GM12878 (cell line): ENCODE results near the gene ZBTB22. TPM values are rescaled to one million over a fixed set of nuclear protein-coding genes. Genes with fewer than 3 reads are reported as not detected.

ENCODE experiments used
- ATAC-seq: fragments of 200-7000 bp; cut with Tn5 transposase; 3 replicates; pipeline ENCODE4 v1.9.1; 2020; ENCODE audit warnings: mild to moderate bottlenecking, moderate library complexity
- BruUV-seq: library from RNA; stranded (reverse); fragments of 400-500 nt; replicated peaks from 2 replicates; lab custom pipeline; 2021; lab: Mats Ljungman, UMichigan
- CTCF ChIA-PET: fragments of 300-600 bp; sonication (Branson Sonifier 250); formaldehyde crosslinking; extraction: SDS; loops from one replicate; lab custom pipeline; 2021; ENCODE audit warnings: inconsistent platforms; lab: Yijun Ruan, JAX
- POLR2A ChIA-PET: fragments of 350-600 bp; formaldehyde crosslinking; extraction: SDS; loops from one replicate; lab custom pipeline; 2021; ENCODE audit warnings: inconsistent platforms; lab: Charles Lee
- RAD21 ChIA-PET: fragments of 300-600 bp; sonication (Branson Sonifier 250); formaldehyde crosslinking; loops from one replicate; lab custom pipeline; 2023; ENCODE audit warnings: antibody characterized with exemption; ENCODE audit not compliant: unreplicated experiment; lab: Charles Lee
- SMC1A ChIA-PET: fragments of 300-600 bp; sonication (Branson Sonifier 250); formaldehyde crosslinking; loops from one replicate; lab custom pipeline; 2023; ENCODE audit not compliant: unreplicated experiment, uncharacterized antibody; lab: Charles Lee
- DNase-seq: peaks from one replicate; pipeline ENCODE4 v3.0.0-alpha.2; 2011; ENCODE audit warnings: low read depth, low spot score
- FAIRE-seq: peaks from 3 replicates; lab custom pipeline; 2011; peaks lifted over from hg19 to GRCh38; lab: Jason Lieb, UNC
- H2AFZ ChIP-seq: 2 replicates; pipeline ENCODE4 v1.6.0; 2011; ENCODE audit warnings: low read depth, low read length, control low read depth; ENCODE audit not compliant: control insufficient read depth
- H3K27ac ChIP-seq: 2 replicates; pipeline ENCODE4 v1.5.1; 2011; ENCODE audit warnings: control low read depth; ENCODE audit not compliant: control insufficient read depth, insufficient read depth
- H3K27me3 ChIP-seq, 2 experiments: replicated peaks in 1 of 2; 2 replicates each; pipeline versions ENCODE4 v1.6.0 to v1.6.1; 2011; ENCODE audit warnings: low read length in 1 of 2; ENCODE audit not compliant: control insufficient read depth in 2 of 2, insufficient read depth in 2 of 2
- H3K36me3 ChIP-seq, 2 experiments: 2 replicates each; pipeline ENCODE4 v1.5.1; 2011; ENCODE audit warnings: low read length in 1 of 2; ENCODE audit not compliant: control insufficient read depth in 2 of 2, insufficient read depth in 2 of 2
- H3K4me1 ChIP-seq: 2 replicates; pipeline ENCODE4 v1.6.1; 2011; ENCODE audit warnings: mild to moderate bottlenecking, low read length, moderate library complexity, mixed read lengths; ENCODE audit not compliant: control insufficient read depth, insufficient read depth
- H3K4me2 ChIP-seq: 2 replicates; pipeline ENCODE4 v1.6.0; 2011; ENCODE audit warnings: control low read depth; ENCODE audit not compliant: control insufficient read depth, insufficient read depth
- H3K4me3 ChIP-seq: fragments of 200-600 bp; sonication (generic); 2 replicates; pipeline ENCODE4 v1.5.1; 2016
- H3K79me2 ChIP-seq: 2 replicates; pipeline ENCODE4 v1.6.0; 2011; ENCODE audit warnings: low read length; ENCODE audit not compliant: control insufficient read depth, insufficient read depth
- H3K9ac ChIP-seq: 2 replicates; pipeline ENCODE4 v1.8.0; 2011; ENCODE audit warnings: low read length, control low read depth, mixed read lengths; ENCODE audit not compliant: control insufficient read depth, insufficient read depth
- H3K9me3 ChIP-seq: replicated peaks from 3 replicates; pipeline ENCODE4 v1.5.1; 2011; ENCODE audit warnings: mild to moderate bottlenecking, low read length; ENCODE audit not compliant: control insufficient read depth, insufficient read depth
- H4K20me1 ChIP-seq: 2 replicates; pipeline ENCODE4 v1.6.0; 2011; ENCODE audit not compliant: control insufficient read depth, insufficient read depth
- ATF7 ChIP-seq: fragments of 450-650 bp; IDR thresholded peaks from 2 replicates; pipeline ENCODE4 v1.6.1; 2016; ENCODE audit warnings: low read depth, mild to moderate bottlenecking
- BCL11A ChIP-seq: IDR thresholded peaks from 2 replicates; pipeline ENCODE4 v1.6.1; 2011; ENCODE audit warnings: low read depth, low read length
- EP300 ChIP-seq, 2 experiments: fragments of 150-350 bp in 1 of 2; IDR thresholded peaks; 2 replicates each; pipeline ENCODE4 v1.6.1; 2011 to 2012; ENCODE audit warnings: low read depth in 2 of 2, low read length in 2 of 2, borderline replicate concordance in 1 of 2, improper control_type of control experiment in 1 of 2, inconsistent platforms in 1 of 2; ENCODE audit not compliant: control insufficient read depth in 1 of 2
- MEF2A ChIP-seq: IDR thresholded peaks from 2 replicates; pipeline ENCODE4 v1.6.1; 2011; ENCODE audit warnings: low read depth, mild to moderate bottlenecking, low read length, moderate library complexity; ENCODE audit not compliant: insufficient read depth
- MXI1 ChIP-seq: fragments of 150-350 bp; IDR thresholded peaks from 2 replicates; pipeline ENCODE4 v1.6.1; 2011; ENCODE audit warnings: low read depth, mild to moderate bottlenecking, inconsistent platforms, low read length, improper control_type of control experiment
- MYC ChIP-seq: IDR thresholded peaks from 2 replicates; pipeline ENCODE4 v1.6.1; 2011; ENCODE audit warnings: mild to moderate bottlenecking, low read length, moderate library complexity, inconsistent platforms; ENCODE audit not compliant: insufficient read depth, insufficient replicate concordance, insufficient read length, severe bottlenecking
- NFXL1 ChIP-seq: fragments of 450-650 bp; IDR thresholded peaks from 2 replicates; pipeline ENCODE4 v1.6.1; 2017; ENCODE audit warnings: antibody characterized with exemption, mild to moderate bottlenecking, borderline replicate concordance
- NFYA ChIP-seq: IDR thresholded peaks from 2 replicates; pipeline ENCODE4 v1.6.1; 2011; ENCODE audit warnings: low read depth, mild to moderate bottlenecking, low read length, improper control_type of control experiment, borderline replicate concordance
- NR2C1 ChIP-seq: fragments of 450-650 bp; IDR thresholded peaks from 2 replicates; pipeline ENCODE4 v1.6.1; 2017; ENCODE audit warnings: antibody characterized with exemption, mild to moderate bottlenecking, moderate library complexity
- SMAD5 ChIP-seq: IDR thresholded peaks from 2 replicates; pipeline ENCODE4 v1.6.1; 2016; ENCODE audit warnings: antibody characterized with exemption, low read depth
- SMC3 ChIP-seq: IDR thresholded peaks from 2 replicates; pipeline ENCODE4 v1.6.1; 2011; ENCODE audit warnings: low read length, improper control_type of control experiment, borderline replicate concordance
- SPI1 ChIP-seq: IDR thresholded peaks from 2 replicates; pipeline ENCODE4 v1.6.1; 2011; ENCODE audit warnings: low read depth, mild to moderate bottlenecking, low read length, moderate library complexity, borderline replicate concordance; ENCODE audit not compliant: insufficient read depth
- SREBF2 ChIP-seq: IDR thresholded peaks from 2 replicates; pipeline ENCODE4 v1.6.1; 2012; ENCODE audit warnings: mild to moderate bottlenecking, low read length
- STAT3 ChIP-seq: IDR thresholded peaks from 2 replicates; pipeline ENCODE4 v1.6.1; 2011; ENCODE audit warnings: low read depth, low read length, improper control_type of control experiment
- ZSCAN29 ChIP-seq: fragments of 450-650 bp; IDR thresholded peaks from 2 replicates; pipeline ENCODE4 v1.6.1; 2017; ENCODE audit warnings: mild to moderate bottlenecking, moderate library complexity
- WGBS: methylation state at CpG from one replicate; pipeline ENCODE4 v1.1.6; 2016; ENCODE audit warnings: low lambda C conversion rate; ENCODE audit not compliant: insufficient replicate concordance, insufficient coverage; ENCODE audit errors: missing lambda C conversion rate; 5-methylcytosine and 5-hydroxymethylcytosine counted together
- in situ Hi-C: fragments of 300-500 bp; cut with MboI; formaldehyde crosslinking; loops from 9 replicates; pipeline ENCODE4 v1.14.3; 2018; ENCODE audit warnings: mixed read lengths
- intact Hi-C: fragments of 100-400 bp; cut with micrococcal nuclease; formaldehyde crosslinking; loops from one replicate; pipeline ENCODE4 v1.14.2; 2022; ENCODE audit not compliant: unreplicated experiment
- polyA plus RNA-seq, 11 experiments: library from polyadenylated mRNA; depleted of rRNA in 4 of 11; unstranded in 6 of 11; stranded (reverse) in 5 of 11; fragments of >200 nt; fragmentation: Nextera tagmentation in 4 of 11; fragmentation: Illumina TruSeq in 1 of 11; extraction: Ambion mirVana in 4 of 11; extraction: Trizol in 1 of 11; gene quantifications; 1 replicate in 1 of 11; 2 replicates in 10 of 11; pipeline versions ENCODE4 v1.2.1 to v1.2.3, GENCODE V29; 2011 to 2016; ENCODE audit warnings: inconsistent platforms in 2 of 11, missing spikeins in 2 of 11, low read depth in 1 of 11
- total RNA-seq, 4 experiments: library from RNA; depleted of rRNA in 3 of 4; stranded (reverse); fragments of >200 nt in 3 of 4; fragmentation: Illumina TruSeq in 1 of 4; extraction: Trizol in 1 of 4; gene quantifications; 2 replicates each; pipeline versions ENCODE4 v1.2.1 to v1.2.3, GENCODE V29; 2013 to 2021
- TF ChIP-seq, protein P1 (sequence below): fragments of 450-650 bp; IDR thresholded peaks from 2 replicates; pipeline ENCODE4 v1.6.1; 2017; ENCODE audit warnings: low read depth, mild to moderate bottlenecking, moderate library complexity
- TF ChIP-seq, protein P2 (sequence below): fragments of 450-650 bp; formaldehyde crosslinking; IDR thresholded peaks from 2 replicates; pipeline ENCODE4 v1.5.0; 2022; ENCODE audit warnings: mild to moderate bottlenecking, missing genetic modification characterization

ZBTB22 gene
- total and polyA plus RNA-seq, 10 of the 15 experiments (the other 5 are each of a cell fraction or from before 2014, with no cell fraction given), result 0.11 to 9.9 (median 4.8) TPM

DNA sequence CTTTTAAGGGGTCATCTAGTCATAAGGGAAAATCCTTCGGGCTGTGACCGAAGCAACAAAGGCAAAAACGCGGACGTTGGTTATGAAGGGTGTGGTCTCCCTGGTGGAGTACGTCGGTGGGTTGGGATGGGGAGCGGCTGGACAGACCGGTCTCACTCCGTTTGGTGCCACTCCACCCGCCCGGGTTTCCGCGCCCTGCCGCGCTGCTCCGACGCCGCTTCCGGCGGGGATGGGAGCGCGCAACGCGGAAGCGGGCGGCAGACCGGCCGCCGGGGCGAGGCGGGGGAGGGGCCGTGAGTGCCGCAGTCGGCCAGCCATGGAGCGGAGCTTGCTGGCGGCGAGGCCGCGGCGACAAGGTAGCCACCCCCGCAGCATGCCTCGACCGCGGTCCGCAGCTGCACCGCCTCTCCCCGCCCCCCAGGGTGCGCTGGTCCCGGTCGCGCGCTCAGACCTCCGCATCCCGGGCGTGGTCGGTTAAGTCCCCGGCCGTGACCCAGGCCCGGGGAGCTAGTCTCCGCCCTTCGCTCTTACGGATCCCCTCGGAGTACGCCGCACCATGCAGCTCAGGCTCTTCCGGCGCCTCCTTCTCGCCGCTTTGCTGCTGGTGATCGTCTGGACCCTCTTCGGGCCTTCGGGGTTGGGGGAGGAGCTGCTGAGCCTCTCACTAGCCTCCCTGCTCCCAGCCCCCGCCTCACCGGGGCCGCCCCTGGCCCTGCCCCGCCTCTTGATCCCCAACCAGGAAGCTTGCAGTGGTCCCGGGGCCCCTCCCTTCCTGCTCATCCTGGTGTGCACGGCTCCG, 40.5 kb downstream of the ZBTB22 start, which contains the start of gene B3GALT4:
B3GALT4 (plus strand) TSS at position 260 of the 799 bp plus-strand sequence; CDS start at position 557, 297 bp downstream.
- peaks cover 22% of the 10 kb centered on the region for H3K4me1 ChIP-seq
- TF ChIP-seq SMC3 (no peak), NFXL1 (no peak), SMAD5 (no peak; the same call in 1 of the 2 replicates), MEF2A (no peak), ZSCAN29 (0 out of 2 replicates have a peak, but pooled peaks have one; percentile 32), SREBF2 (no peak), BCL11A (0 out of 2 replicates have a peak, but pooled peaks have one; percentile 3), MXI1 (peak; percentile 67), NFYA (no peak), SPI1 (no peak), MYC (peak; percentile 58), NR2C1 (peak; percentile 32; the same call in 1 of the 2 replicates), ATF7 (no peak), STAT3 (no peak), EP300 (IDR thresholded peaks at IDR 0.05; ENCODE audit: borderline replicate concordance in 1 of 2, control insufficient read depth in 1 of 2, low read depth in 2 of 2, low read length in 2 of 2) (0 out of 4 replicates have a peak, but pooled peaks of 1 of the 2 experiments have one; percentile 9)
- TF ChIP-seq, protein P1, sequence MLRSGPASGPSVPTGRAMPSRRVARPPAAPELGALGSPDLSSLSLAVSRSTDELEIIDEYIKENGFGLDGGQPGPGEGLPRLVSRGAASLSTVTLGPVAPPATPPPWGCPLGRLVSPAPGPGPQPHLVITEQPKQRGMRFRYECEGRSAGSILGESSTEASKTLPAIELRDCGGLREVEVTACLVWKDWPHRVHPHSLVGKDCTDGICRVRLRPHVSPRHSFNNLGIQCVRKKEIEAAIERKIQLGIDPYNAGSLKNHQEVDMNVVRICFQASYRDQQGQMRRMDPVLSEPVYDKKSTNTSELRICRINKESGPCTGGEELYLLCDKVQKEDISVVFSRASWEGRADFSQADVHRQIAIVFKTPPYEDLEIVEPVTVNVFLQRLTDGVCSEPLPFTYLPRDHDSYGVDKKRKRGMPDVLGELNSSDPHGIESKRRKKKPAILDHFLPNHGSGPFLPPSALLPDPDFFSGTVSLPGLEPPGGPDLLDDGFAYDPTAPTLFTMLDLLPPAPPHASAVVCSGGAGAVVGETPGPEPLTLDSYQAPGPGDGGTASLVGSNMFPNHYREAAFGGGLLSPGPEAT, result no peak
- TF ChIP-seq, protein P2, sequence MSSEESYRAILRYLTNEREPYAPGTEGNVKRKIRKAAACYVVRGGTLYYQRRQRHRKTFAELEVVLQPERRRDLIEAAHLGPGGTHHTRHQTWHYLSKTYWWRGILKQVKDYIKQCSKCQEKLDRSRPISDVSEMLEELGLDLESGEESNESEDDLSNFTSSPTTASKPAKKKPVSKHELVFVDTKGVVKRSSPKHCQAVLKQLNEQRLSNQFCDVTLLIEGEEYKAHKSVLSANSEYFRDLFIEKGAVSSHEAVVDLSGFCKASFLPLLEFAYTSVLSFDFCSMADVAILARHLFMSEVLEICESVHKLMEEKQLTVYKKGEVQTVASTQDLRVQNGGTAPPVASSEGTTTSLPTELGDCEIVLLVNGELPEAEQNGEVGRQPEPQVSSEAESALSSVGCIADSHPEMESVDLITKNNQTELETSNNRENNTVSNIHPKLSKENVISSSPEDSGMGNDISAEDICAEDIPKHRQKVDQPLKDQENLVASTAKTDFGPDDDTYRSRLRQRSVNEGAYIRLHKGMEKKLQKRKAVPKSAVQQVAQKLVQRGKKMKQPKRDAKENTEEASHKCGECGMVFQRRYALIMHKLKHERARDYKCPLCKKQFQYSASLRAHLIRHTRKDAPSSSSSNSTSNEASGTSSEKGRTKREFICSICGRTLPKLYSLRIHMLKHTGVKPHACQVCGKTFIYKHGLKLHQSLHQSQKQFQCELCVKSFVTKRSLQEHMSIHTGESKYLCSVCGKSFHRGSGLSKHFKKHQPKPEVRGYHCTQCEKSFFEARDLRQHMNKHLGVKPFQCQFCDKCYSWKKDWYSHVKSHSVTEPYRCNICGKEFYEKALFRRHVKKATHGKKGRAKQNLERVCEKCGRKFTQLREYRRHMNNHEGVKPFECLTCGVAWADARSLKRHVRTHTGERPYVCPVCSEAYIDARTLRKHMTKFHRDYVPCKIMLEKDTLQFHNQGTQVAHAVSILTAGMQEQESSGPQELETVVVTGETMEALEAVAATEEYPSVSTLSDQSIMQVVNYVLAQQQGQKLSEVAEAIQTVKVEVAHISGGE (CRISPR knock-in tag), result peak; percentile 4; the same call in 1 of the 2 replicates

More for the DNA sequence above, 40.5 kb downstream of the ZBTB22 start, which contains the start of gene B3GALT4:
- RAD21 ChIA-PET, result interaction anchor here (0.6 to 2.4 kb wide), 12 partner anchors 12 to 148 kb away, joined by 3 to 14 read pairs (median 7); partner anchors contain the start of genes PFDN6, RGL2, WDR46 and ZBTB22
- in situ Hi-C loops, result no loop called here
- intact Hi-C loops, result loop anchor here (1.0 to 5.0 kb wide), 5 partner anchors 12 to 115 kb away; partner anchors contain the start of genes KIFC1, PFDN6, TAPBP and WDR46
- Histone ChIP-seq H3K4me2 (peak within 1 kb of the TSS; percentile 83), H3K4me3 (peak within 1 kb of the TSS; percentile 87), H3K27ac (peak within 1 kb of the TSS; percentile 86), H3K36me3 (peaks cover 22 to 25% of the 10 kb centered on the region in 2 experiments), H2AFZ (peak within 1 kb of the TSS; percentile 71), H3K79me2 (peaks cover 53% of the 10 kb centered on the region), H3K27me3 (no peaks in the 10 kb centered on the region), H3K9ac (peak within 1 kb of the TSS; percentile 88), H4K20me1 (peaks cover 6% of the 10 kb centered on the region), H3K9me3 (no peaks in the 10 kb centered on the region)
- no TSS peak for BruUV-seq
- SMC1A ChIA-PET, result interaction anchor here (0.7 to 3.6 kb wide), 13 partner anchors 8 to 154 kb away, joined by 3 to 25 read pairs (median 4); partner anchors contain the start of genes CUTA, PFDN6, RGL2 and WDR46
- CTCF ChIA-PET, result interaction anchor here (0.9 to 3.9 kb wide), 10 partner anchors 11 to 148 kb away, joined by 3 to 30 read pairs (median 6); partner anchors contain the start of genes PFDN6, RGL2, WDR46 and ZBTB22
- FAIRE-seq (no peak), DNase-seq (peak; percentile 49), ATAC-seq (peak; percentile 75)
- WGBS, result under 1% methylated on average over 68 of the region's 80 CpGs
- POLR2A ChIA-PET, result interaction anchor here (0.7 to 3.9 kb wide), 15 partner anchors 10 to 306 kb away, joined by 3 to 38 read pairs (median 7); partner anchors contain the start of genes PFDN6, RGL2, SYNGAP1 and TAPBP
